Naive thymus-derived CD8-positive, alpha-beta T cell (primary cell): ENCODE measurements around the gene GFRA4. TPM values are rescaled to one million over a fixed set of nuclear protein-coding genes. Genes with fewer than 3 reads are reported as not detected.
A peak's percentile ranks its signal among the peaks of the same experiment; 100 is the strongest.

ENCODE experiments used
- ATAC-seq, 2 donors: fragments of 150-1000 bp; cut with Tn5 transposase in 1 of 2; sonication (Bioruptor Pico), chemical (Tn5 transposase) in 1 of 2; 1 replicate in 1 of 2; 2 replicates in 1 of 2; pipeline ENCODE4 v1.10.0; 2021; ENCODE audit warnings: mild to moderate bottlenecking in 2 of 2, moderate library complexity in 2 of 2
- POLR2A ChIA-PET: fragments of 350-600 bp; sonication (Branson Sonifier 250); formaldehyde crosslinking; loops from one replicate; lab custom pipeline; 2021; ENCODE audit warnings: antibody characterized with exemption; lab: Charles Lee
- DNase-seq, 10 donors: peaks; one replicate each; pipeline versions ENCODE4 v3.0.0 to v3.0.0-alpha.2; 2020 to 2022
- H3K27ac Mint-ChIP-seq, 10 donors: one replicate each; pipeline ENCODE4 v1.8.0; 2020 to 2022; ENCODE audit warnings: mild to moderate bottlenecking in 10 of 10, mixed read lengths in 10 of 10, moderate library complexity in 4 of 10, inconsistent platforms in 1 of 10
- H3K27me3 Mint-ChIP-seq, 5 donors: one replicate each; pipeline ENCODE4 v1.8.0; 2021 to 2022; ENCODE audit warnings: mixed read lengths in 5 of 5
- H3K36me3 Mint-ChIP-seq, 3 donors: one replicate each; pipeline ENCODE4 v1.8.0; 2020 to 2022; ENCODE audit warnings: mixed read lengths in 3 of 3, mild to moderate bottlenecking in 2 of 3, inconsistent platforms in 1 of 3
- H3K4me1 Mint-ChIP-seq, 4 donors: one replicate each; pipeline ENCODE4 v1.8.0; 2021 to 2022; ENCODE audit warnings: mixed read lengths in 4 of 4
- H3K4me3 Mint-ChIP-seq, 10 donors: one replicate each; pipeline ENCODE4 v1.8.0; 2020 to 2022; ENCODE audit warnings: mild to moderate bottlenecking in 10 of 10, mixed read lengths in 10 of 10, moderate library complexity in 6 of 10, inconsistent platforms in 1 of 10
- H3K9me3 Mint-ChIP-seq, 9 donors: one replicate each; pipeline ENCODE4 v1.8.0; 2020 to 2022; ENCODE audit warnings: mixed read lengths in 9 of 9, mild to moderate bottlenecking in 3 of 9, inconsistent platforms in 1 of 9, moderate library complexity in 1 of 9
- polyA plus RNA-seq, 3 donors: library from polyadenylated mRNA; unstranded; fragments of 300-500 nt; fragmentation: Illumina TruSeq; gene quantifications; one replicate each; pipeline ENCODE4 v1.2.3, GENCODE V29; 2021
- total RNA-seq, 8 experiments: library from RNA in 2 of 8; stranded (reverse) in 2 of 8; gene quantifications; one replicate each; pipeline ENCODE4 v1.2.3 and lab custom pipeline; 2021 to 2026

The GFRA4 gene
- total and polyA plus RNA-seq, 5 experiments from 2014 or later = not detected

- Mint-ChIP-seq H3K27ac (no peak overlapping the region), H3K4me1 (peaks cover 0 to 1% (median 0%) of the 10 kb centered on the region in 4 donors), H3K4me3 (no peak overlapping the region), H3K27me3 (peaks cover 0 to 18% (median 2%) of the 10 kb centered on the region in 5 donors), H3K36me3 (no peaks in the 10 kb centered on the region), H3K9me3 (peaks cover 0 to 2% (median 0%) of the 10 kb centered on the region in 9 donors)
- no peak for ATAC-seq
- DNase-seq = no peak
- POLR2A ChIA-PET = no interaction called here
These were observed 28.1 kb upstream of the GFRA4 start for GRCh38 chr20:3691306-3691705.

- DNase-seq = no peak
- Mint-ChIP-seq H3K9me3 (no peaks in the 10 kb centered on the region), H3K27ac (no peak overlapping the region), H3K36me3 (no peaks in the 10 kb centered on the region), H3K4me1 (peaks cover 0 to 1% (median 0%) of the 10 kb centered on the region in 4 donors), H3K4me3 (no peak overlapping the region), H3K27me3 (peaks cover 1 to 27% (median 8%) of the 10 kb centered on the region in 5 donors)
- POLR2A ChIA-PET = interaction anchor here (0.6 kb wide), 1 partner anchor 1136 kb away, joined by 5 read pairs; no protein-coding TSS in a partner anchor
- no peak for ATAC-seq
These were observed 27.2 kb upstream of the GFRA4 start for GRCh38 chr20:3690413-3690812.

- POLR2A ChIA-PET = no interaction called here
These were observed 26.8 kb upstream of the GFRA4 start for GRCh38 chr20:3689978-3690377.

GRCh38 chr20:3687655-3688054 lies 24.5 kb upstream of the GFRA4 start:
- DNase-seq (no peak), ATAC-seq (no peak)
- H3K4me1 Mint-ChIP-seq = peaks cover 0 to 1% (median 0%) of the 10 kb centered on the region in 4 donors
- no peak overlapping the region for H3K4me3 Mint-ChIP-seq
- H3K9me3 Mint-ChIP-seq = no peaks in the 10 kb centered on the region
- POLR2A ChIA-PET = no interaction called here
- no peak overlapping the region for H3K27ac Mint-ChIP-seq
- peaks cover 11 to 39% (median 21%) of the 10 kb centered on the region in 5 donors for H3K27me3 Mint-ChIP-seq
- no peaks in the 10 kb centered on the region for H3K36me3 Mint-ChIP-seq

More at GRCh38 chr20:3689978-3690377, 26.8 kb upstream of the GFRA4 start:
- Mint-ChIP-seq H3K4me1 (peaks cover 0 to 1% (median 0%) of the 10 kb centered on the region in 4 donors), H3K36me3 (no peaks in the 10 kb centered on the region), H3K27ac (no peak overlapping the region), H3K4me3 (no peak overlapping the region), H3K9me3 (no peaks in the 10 kb centered on the region), H3K27me3 (peaks cover 2 to 31% (median 10%) of the 10 kb centered on the region in 5 donors)
- DNase-seq (no peak), ATAC-seq (no peak)

GRCh38 chr20:3686867-3687321 lies 23.7 kb upstream of the GFRA4 start:
- H3K4me1 Mint-ChIP-seq = peaks cover 0 to 4% (median under 1%) of the 10 kb centered on the region in 4 donors
- DNase-seq = no peak
- no peaks in the 10 kb centered on the region for H3K9me3 Mint-ChIP-seq
- peaks cover 11 to 39% (median 25%) of the 10 kb centered on the region in 5 donors for H3K27me3 Mint-ChIP-seq
- H3K27ac Mint-ChIP-seq = no peak overlapping the region
- ATAC-seq = no peak
- POLR2A ChIA-PET = no interaction called here
- no peaks in the 10 kb centered on the region for H3K36me3 Mint-ChIP-seq
- no peak overlapping the region for H3K4me3 Mint-ChIP-seq

GRCh38 chr20:3686421-3686820 lies 23.2 kb upstream of the GFRA4 start:
- ATAC-seq (no peak), DNase-seq (no peak)
- POLR2A ChIA-PET = no interaction called here
- H3K4me3 Mint-ChIP-seq = no peak overlapping the region
- H3K9me3 Mint-ChIP-seq = no peaks in the 10 kb centered on the region
- no peak overlapping the region for H3K27ac Mint-ChIP-seq
- H3K36me3 Mint-ChIP-seq = no peaks in the 10 kb centered on the region
- H3K4me1 Mint-ChIP-seq = peaks cover 0 to 4% (median 2%) of the 10 kb centered on the region in 4 donors
- peaks cover 11 to 43% (median 26%) of the 10 kb centered on the region in 5 donors for H3K27me3 Mint-ChIP-seq

- H3K9me3 Mint-ChIP-seq = no peaks in the 10 kb centered on the region
- ATAC-seq (no peak), DNase-seq (no peak)
- no peak overlapping the region for H3K4me3 Mint-ChIP-seq
- peaks cover 17 to 54% (median 31%) of the 10 kb centered on the region in 5 donors for H3K27me3 Mint-ChIP-seq
- H3K4me1 Mint-ChIP-seq = peaks cover 0 to 8% (median 4%) of the 10 kb centered on the region in 4 donors
- no peak overlapping the region for H3K27ac Mint-ChIP-seq
- POLR2A ChIA-PET = interaction anchor here (0.6 kb wide), 1 partner anchor 193 kb away, joined by 5 read pairs; no protein-coding TSS in a partner anchor
- H3K36me3 Mint-ChIP-seq = no peaks in the 10 kb centered on the region
These were observed 22.1 kb upstream of the GFRA4 start for GRCh38 chr20:3685341-3685740.

- Mint-ChIP-seq H3K27me3 (peaks cover 27 to 71% (median 44%) of the 10 kb centered on the region in 5 donors), H3K27ac (peak within 1 kb of the TSS in 1 of 10 donors; percentile 54), H3K4me3 (peak within 1 kb of the TSS in 3 of 10 donors; percentile 15 to 41 (median 34))
These were observed 19.0 kb upstream of the GFRA4 start, which contains the start of gene ADAM33 for GRCh38 chr20:3681931-3682781. ADAM33 (minus strand) TSS chr20:3682010; CDS start chr20:3682004, 6 bp downstream.

GRCh38 chr20:3681352-3681930 lies 18.2 kb upstream of the GFRA4 start:
- DNase-seq (no peak), ATAC-seq (no peak)
- Mint-ChIP-seq H3K4me1 (peaks cover 3 to 11% (median 7%) of the 10 kb centered on the region in 4 donors), H3K27ac (peak overlapping the region in 1 of 10 donors; percentile 54), H3K9me3 (no peaks in the 10 kb centered on the region), H3K36me3 (no peaks in the 10 kb centered on the region), H3K4me3 (peak overlapping the region in 3 of 10 donors; percentile 15 to 41 (median 34)), H3K27me3 (peaks cover 25 to 70% (median 44%) of the 10 kb centered on the region in 5 donors)
- POLR2A ChIA-PET = no interaction called here

More at GRCh38 chr20:3681931-3682781, 19.0 kb upstream of the GFRA4 start, which contains the start of gene ADAM33:
- no peaks in the 10 kb centered on the region for H3K36me3 Mint-ChIP-seq
- H3K9me3 Mint-ChIP-seq = no peaks in the 10 kb centered on the region
- H3K4me1 Mint-ChIP-seq = peaks cover 0 to 8% (median 5%) of the 10 kb centered on the region in 4 donors
- no peak for ATAC-seq
- no peak for DNase-seq
- POLR2A ChIA-PET = no interaction called here

- ATAC-seq (no peak), DNase-seq (no peak)
- no peaks in the 10 kb centered on the region for H3K9me3 Mint-ChIP-seq
- peaks cover 25 to 70% (median 41%) of the 10 kb centered on the region in 5 donors for H3K27me3 Mint-ChIP-seq
- no peak overlapping the region for H3K27ac Mint-ChIP-seq
- H3K36me3 Mint-ChIP-seq = no peaks in the 10 kb centered on the region
- POLR2A ChIA-PET = no interaction called here
- H3K4me3 Mint-ChIP-seq = peak overlapping the region in 1 of 10 donors; percentile 41
- H3K4me1 Mint-ChIP-seq = peaks cover 3 to 11% (median 7%) of the 10 kb centered on the region in 4 donors
These were observed 17.6 kb upstream of the GFRA4 start for GRCh38 chr20:3680701-3681351.

- no peak for DNase-seq
- Mint-ChIP-seq H3K4me1 (peaks cover 3 to 11% (median 7%) of the 10 kb centered on the region in 4 donors), H3K36me3 (no peaks in the 10 kb centered on the region), H3K4me3 (no peak overlapping the region), H3K27ac (peak overlapping the region in 1 of 10 donors; percentile 59), H3K27me3 (peaks cover 30 to 70% (median 45%) of the 10 kb centered on the region in 5 donors), H3K9me3 (no peaks in the 10 kb centered on the region)
- ATAC-seq = no peak
- POLR2A ChIA-PET = no interaction called here
These were observed 16.8 kb upstream of the GFRA4 start for GRCh38 chr20:3679749-3680700.
